Stimulated activated CD4-positive, alpha-beta T cell treated with anti-CD3 and anti-CD28 coated beads, Interleukin-1b, Interleukin-23, amount 100 ng/mL, for 4 hours (primary cell): ENCODE results near the gene CHAF1A.

ENCODE experiments used
- DNase-seq, 2 donors: peaks; one replicate each; pipeline ENCODE4 v3.0.0-alpha.2; 2020; ENCODE audit warnings: low read depth in 2 of 2

The CHAF1A gene

DNA sequence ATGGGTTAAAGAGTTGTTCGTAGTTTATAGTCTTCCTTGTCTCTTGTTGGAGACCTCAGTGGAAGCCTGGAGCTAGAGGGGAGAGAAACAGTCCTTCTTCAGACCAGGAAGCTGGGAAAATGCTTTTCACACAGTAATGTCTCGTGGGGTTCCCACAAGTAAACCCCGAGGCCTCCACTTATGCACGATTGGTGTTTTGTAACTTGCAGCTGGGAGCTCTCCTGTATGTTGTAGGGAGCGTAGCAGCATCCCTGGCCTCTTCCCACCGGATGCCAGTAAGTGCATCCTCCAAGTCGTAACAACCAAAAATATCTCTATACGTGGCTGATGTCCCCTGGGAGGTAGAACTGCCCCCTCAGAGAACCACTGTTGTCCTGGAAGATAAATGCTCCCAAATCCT lies 3.5 kb downstream of the CHAF1A start:
- DNase-seq = no peak

DNA sequence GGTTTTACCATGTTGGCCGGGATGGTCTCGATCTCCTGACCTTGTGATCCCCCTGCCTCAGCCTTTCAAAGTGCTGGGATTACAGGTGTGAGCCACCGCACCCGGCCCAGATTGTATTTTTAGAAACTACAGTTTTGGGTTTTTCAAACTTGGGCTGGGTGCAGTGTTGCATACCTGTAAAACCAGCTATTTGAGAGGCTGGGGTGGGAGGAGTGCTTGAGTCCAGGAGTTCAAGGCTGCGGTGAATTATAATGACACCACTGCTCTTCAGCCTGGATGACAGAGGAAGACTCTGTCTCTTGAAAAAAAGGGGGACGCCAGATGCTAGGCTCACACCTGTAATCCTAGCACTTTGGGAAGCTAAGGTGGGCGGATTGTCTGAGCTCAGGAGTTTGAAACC lies 4.2 kb downstream of the CHAF1A start:
- DNase-seq = no peak

DNA sequence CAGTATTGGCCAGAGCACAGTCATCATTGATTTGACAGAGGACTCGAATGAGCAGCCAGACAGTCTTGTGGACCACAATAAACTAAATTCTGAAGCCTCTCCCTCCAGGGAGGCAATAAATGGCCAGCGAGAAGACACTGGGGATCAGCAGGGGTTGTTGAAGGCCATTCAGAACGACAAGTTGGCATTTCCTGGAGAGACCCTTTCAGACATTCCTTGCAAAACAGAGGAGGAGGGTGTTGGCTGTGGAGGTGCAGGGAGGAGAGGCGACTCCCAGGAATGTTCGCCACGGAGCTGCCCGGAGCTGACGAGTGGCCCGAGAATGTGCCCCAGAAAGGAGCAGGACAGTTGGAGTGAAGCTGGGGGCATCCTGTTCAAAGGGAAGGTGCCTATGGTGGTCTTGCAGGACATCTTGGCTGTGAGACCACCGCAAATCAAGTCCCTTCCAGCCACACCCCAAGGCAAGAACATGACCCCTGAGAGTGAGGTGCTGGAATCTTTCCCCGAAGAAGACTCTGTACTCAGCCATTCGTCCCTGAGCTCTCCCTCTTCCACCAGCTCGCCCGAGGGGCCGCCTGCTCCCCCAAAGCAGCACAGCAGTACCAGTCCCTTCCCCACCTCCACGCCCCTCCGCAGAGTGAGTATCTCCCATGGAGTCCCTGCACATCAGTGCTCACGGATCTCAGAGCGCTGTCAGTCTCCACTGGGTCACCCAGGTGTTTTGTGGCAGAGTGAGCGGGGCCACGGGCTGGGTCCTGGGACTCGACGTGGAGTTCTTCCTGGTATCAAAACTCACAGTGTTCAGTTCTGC lies 6.9 kb downstream of the CHAF1A start:
- no peak for DNase-seq

DNA sequence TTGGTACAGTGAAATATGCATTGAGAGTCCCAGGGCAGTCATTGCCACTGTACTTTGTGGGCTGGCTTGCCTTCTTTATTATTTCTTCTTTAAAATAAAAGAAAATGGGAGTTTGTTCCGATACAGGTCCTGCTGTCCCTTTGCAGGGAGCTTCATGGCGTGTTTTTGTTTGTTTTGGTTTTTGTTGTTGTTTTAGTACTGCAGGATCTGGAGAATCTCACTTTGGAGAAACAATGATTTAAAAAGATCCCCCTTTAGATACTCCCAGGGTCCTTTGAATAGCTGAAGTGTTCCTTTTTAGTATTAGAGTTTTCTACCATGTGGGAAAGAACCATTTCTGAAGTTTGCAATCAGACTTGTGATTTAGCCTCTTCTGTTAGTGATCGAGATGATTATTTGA lies 11.1 kb downstream of the CHAF1A start:
- DNase-seq = no peak

DNA sequence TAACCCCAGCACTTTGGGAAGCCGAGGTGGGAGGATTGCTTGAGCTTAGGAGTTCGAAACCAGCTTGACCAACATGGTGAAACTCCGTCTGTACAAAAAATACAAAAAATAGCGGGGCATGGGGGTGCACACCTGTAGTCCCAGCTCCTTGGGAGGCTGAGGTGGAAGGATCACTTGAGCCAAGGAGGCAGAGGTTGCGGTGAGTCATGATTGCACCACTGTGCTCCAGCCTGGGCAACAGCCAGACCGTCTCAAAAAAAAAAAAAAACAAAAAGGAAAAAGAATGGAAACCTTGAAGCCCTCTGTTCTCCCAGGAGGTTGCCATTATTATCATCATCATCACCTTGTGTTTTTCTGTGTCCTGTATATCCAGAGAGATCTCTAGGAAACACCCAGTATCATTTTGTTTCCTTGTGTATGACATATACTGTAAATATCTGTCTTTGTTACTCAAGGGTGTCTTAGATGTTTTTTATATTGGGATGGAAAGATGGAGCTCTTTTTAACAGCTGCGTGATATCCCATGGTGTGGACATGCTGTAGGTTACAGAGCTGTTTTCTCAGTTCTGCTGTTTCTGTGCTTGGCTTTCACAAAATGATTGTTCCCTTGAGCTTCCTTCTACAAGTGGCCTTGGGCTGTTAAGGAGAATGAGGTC lies 11.8 kb downstream of the CHAF1A start:
- no peak for DNase-seq

DNA sequence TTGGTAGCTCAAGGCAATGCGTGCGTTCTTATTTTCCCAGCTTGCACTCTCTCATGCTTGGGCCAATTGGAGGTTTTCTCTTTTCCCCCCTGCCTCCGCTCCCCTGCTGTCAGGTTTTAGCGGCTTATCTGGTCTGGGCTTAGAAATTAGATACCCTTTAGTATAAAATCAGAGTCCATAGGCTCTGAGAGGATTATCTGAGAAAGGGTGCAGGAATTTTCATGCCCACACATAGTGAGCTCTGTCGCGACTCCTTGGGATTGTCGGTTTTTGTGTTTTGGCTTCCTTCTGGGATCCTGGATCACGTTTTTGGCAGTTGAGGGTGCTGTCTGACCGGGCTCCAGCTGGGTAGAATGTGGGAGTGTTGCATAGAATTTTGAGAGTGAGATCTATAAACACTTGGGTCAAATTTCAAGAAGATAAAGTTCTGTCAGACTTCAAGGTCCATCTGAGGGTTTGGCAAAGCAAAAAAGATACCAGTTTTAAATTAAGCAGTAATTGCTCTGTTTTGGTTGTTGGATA lies 12.4 kb downstream of the CHAF1A start:
- no peak for DNase-seq

DNA sequence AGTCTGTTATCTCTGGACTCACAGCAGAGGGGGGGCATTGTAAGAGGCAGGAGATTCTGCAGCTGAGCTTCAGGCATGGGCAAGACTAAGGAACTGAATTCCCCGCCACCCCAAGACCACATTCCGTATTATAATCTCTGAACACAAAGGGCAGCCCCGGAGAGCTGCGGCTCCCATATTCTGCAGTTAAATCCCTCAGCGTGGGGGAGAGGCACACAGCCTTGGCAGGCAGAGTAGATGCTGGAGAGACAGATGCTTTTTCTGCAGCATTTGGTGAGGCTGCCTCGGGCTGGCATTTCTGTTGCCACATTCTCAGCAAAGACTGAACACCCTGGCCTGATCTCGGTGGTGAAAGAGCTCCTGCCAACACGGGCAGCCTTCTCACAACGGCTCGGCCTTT lies 12.9 kb downstream of the CHAF1A start:
- no peak for DNase-seq

DNA sequence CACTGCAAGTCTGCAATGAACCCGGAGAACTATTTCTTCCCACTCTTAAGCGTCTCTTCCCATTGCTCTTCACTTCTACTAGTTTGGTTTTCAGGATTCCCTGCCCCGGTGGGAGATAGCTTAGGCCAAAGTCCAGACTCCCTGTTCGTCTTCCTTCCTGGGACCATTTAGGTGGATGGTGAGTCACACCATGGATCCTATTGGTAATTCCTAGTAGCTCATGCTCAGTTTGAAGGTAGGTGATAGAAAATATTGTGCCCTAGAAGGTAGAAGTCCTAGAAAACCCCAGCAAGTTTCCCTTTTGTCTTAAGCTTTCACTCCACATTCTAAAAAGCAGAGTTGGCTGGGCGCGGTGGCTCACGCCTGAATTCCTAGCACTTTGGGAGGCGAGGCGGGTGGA lies 13.8 kb downstream of the CHAF1A start:
- no peak for DNase-seq

DNA sequence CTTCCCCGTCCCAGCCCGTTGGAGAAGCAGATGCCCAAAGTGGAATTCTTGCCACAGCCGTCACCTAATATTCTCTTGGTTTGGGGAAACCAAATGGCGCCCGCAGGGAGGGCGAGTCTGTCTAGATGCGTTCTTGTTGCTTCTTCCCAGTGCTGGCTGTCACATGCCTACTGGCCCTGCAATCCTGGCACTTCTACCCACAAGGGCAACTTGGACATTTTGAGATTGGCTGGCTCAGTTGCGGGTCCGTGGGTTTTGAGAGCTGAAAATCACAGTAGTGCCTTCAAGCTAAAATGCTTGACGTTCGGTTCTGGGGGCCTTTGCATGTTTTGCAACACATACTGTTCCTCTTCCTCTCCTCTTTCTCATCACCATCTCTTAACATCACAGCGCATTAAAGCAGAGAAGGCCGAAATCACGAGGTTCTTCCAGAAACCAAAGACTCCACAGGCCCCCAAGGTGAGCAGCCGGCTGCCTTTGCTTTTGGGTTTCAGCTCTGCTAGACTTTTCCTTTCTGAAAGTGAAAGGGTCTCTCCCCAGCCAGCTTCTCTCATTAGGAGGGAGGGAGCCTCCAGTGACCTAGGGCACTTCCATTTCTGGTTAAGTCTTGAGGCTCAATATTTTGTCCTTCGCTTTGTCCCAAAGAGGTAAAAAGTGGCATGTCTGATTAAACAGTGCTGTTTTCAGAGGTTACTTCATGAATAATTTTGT lies 21.1 kb downstream of the CHAF1A start:
- no peak for DNase-seq

DNA sequence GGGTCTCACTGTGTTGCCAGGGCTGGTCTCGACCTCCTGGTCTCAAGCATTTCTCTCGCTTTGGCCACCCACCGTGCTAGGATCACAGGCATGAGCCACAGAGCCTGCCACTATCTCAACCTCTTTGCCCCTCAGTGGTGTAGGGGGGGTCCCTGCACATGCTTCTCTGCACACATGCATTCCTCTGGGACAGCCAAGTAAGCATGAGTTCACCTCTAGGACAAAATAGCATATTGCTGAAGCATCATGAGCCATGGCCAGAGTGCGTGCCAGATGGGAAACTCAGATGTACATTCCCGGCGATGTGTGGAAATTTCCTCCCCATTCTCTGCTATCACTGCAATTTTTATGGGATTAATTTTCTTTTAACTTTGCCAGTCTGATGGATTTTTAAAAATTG lies 23.1 kb downstream of the CHAF1A start:
- DNase-seq = no peak

DNA sequence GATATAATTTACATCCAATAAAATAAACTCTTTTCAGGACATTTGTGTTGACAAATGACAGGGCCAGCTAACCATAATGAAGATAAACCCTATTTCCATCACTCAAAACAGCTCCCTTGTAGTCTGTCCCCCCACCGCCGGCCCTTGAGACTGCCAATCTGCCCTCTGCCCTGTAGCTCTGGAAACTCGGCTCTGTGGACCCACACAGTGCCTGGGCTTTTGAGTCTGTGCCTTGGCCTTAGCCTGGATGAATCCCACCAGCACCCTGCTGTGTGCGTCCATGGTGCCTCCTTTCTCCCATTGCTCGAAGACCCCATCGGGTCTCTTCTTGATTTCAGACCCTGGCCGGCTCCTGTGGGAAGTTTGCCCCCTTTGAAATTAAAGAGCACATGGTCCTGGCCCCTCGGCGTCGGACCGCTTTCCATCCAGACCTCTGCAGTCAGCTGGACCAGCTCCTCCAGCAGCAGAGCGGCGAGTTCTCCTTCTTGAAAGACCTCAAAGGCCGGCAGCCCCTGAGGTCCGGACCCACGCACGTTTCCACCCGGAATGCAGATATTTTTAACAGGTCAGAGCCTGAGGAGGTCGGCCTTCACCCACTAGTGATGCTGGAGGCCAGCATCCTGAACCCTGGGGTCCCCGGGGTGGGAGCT lies 26.0 kb downstream of the CHAF1A start:
- DNase-seq = no peak

DNA sequence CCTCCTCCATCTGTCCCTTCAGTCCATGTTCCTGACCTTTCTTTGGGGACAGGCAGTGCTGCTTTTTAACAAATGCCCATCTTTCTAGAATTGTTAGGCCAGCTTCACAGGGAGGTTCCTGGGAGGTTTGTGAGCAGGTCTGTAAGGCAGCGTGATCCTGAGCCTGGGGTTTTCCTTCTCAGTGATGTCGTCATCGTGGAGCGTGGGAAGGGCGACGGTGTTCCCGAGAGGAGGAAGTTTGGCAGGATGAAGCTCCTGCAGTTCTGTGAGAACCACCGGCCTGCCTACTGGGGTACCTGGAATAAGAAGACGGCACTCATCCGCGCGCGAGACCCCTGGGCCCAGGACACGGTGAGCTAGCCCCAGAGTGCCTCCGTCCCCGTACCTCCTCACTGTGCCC lies 26.8 kb downstream of the CHAF1A start:
- DNase-seq = no peak

DNA sequence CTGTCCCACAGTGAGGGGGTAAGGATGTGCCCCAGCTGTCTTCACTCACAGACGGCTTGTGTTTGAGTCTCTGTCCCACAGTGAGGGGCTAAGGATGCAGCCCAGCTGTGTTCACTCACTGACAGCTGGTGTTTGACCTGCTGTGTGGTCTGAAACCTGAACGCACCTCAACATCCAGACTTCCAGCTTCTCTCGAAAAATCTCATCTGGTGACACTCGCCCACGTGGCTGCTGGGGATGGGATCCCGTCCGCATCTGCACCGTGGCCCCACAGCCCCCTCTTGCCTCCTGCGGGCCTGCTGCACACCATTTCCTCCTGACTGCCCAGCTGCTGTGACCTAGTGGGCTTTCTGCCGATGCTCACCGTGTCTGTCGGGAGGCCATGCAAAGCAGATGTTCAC lies 27.3 kb downstream of the CHAF1A start:
- DNase-seq = no peak

DNA sequence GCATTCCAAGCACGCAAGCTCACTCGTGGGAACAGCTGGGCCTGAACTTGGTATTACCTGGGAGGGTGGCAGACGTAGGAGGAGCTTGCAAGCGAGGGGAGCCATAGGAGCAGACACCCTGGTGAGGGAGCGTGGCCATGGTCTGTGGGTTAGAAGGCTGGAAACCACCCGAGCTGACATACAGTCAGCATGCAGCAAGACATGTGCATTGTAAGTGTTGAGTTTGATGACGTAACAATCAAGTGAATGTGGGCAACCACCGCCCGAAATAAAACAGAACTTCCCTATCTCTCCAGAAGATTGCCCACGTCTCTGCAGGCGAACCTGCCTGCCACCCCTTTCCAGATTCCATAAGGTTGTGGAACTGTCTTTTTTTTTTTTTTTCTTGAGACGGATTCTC lies 28.3 kb downstream of the CHAF1A start:
- no peak for DNase-seq

DNA sequence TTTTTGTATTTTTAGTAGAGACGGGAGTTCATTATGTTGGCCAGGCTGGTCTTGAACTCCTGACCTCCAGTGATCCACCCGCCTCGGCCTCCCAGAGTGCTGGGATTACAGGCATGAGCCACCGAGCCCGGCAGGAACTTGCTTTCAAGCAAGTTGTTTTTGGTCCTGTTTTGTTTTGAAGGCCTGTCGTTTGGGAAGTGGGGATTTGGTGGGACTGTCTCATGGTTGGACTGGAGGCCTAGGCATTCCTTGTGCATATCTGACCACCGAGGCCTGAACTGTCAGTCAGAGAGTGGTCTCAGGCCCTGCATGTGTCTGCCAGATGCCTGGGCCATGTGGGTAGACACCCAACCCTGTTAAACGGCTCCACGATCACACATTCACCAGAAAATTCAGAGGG lies 28.9 kb downstream of the CHAF1A start:
- DNase-seq = no peak

DNA sequence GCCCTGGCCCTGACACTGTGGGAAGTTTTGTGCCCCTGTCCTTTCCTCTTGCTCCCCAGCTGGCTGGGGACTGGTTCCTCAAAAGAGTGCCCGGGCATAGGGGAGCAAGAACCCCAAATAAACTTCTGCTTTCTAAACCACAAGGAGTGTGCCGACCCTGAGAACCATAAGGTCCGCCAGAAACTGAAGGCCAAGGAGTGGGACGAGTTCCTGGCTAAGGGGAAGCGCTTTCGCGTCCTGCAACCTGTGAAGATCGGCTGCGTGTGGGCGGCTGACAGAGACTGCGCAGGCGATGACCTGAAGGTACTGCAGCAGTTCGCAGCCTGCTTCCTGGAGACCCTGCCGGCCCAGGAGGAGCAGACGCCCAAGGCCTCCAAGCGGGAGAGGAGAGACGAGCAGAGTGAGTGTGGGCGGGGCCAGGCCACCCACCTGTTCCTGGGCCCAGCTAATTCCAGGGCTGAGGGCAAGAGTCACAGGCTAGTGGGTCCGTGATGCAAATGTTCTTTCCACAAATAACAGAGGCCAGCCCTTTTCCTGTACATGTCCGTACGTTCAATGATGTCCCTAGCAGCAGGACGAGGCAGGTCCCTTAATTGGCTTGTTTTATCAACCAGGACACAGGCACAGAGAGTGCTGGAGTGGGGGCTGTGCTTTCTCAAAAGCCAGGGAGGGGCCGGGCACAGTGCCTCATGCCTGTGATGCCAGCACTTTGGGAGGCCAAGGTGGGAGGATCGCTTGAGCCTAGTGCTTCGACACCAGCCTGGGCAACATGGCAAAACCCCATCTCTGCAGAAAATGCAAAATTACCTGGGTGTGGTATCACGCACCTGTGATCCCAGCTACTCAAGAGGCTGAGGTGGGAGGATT lies 29.6 kb downstream of the CHAF1A start:
- no peak for DNase-seq

DNA sequence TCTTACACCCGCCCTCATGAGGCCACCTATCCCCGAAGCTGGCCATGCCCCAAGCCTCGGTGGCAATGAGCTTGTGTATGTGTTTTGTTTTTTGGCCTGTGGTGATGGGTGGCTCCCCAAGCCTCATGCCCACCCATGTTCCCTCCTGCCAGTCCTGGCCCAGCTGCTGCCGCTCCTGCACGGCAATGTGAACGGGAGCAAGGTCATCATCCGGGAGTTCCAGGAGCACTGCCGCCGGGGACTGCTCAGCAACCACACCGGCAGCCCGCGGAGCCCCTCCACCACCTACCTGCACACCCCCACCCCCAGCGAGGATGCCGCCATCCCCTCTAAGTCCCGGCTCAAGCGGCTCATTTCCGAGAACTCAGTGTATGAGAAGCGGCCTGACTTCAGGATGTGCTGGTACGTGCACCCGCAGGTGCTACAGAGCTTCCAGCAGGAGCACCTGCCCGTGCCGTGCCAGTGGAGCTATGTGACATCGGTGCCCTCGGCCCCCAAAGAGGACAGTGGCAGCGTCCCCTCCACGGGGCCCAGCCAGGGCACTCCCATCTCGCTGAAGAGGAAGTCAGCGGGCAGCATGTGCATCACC lies 30.6 kb downstream of the CHAF1A start:
- no peak for DNase-seq

DNA sequence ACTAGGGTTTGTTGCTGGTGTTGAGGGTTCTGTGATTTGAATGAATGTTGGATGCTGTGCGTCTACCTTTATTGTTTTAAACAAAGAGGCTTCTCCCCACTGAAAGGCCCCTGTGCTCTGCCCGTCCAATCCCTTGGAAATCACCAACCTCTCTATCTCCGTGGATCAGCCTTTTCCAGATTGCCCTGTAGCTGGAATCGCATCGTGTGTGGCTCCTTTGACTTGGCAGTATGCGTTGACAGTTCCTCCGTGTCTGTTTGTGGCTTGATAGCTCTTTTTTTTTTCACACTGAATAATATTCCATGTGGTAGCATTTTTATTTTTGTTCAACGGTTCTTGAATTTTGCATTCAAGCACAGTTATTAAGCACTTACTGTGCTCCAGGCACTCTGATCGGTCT lies 32.0 kb downstream of the CHAF1A start:
- DNase-seq = no peak

DNA sequence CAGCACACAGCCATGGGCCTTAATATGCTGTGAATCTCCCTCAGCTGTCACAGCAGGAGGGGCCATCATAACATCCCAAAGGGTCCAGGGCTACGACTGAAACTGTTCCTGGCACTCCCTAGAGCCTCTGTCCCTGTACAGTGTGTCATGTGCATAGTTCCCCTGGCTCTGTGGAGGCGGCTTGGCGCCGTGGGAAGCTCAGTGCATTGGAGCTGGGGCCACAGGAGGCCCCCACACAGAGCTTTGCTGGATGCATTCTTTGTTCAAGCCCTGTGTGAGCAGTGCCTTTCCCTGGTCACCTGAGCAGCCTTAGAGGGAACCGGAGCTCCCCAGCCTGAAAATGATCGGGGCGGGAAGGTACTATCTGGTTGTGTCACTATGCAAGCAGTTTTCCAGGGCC lies 33.8 kb downstream of the CHAF1A start:
- DNase-seq = no peak

DNA sequence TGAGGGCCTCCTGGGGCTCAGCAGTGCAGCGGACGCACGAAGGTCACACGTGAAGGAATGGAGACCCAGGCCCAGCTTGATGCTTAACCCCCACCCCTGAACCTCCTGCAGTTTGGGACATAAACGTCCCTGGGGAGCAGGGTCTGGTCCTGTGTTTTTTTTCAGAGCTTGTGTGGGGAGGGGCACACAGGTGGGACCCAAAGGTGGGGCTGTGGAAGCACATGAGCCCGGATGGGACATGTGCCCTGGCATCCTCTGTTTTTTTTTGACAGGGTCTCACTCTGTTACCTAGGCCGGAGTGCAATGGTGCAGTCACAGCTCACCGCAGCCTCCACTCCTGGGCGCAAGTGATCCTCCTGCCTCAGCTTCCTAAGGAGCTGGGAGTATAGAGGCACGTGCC lies 34.7 kb downstream of the CHAF1A start:
- DNase-seq = no peak

DNA sequence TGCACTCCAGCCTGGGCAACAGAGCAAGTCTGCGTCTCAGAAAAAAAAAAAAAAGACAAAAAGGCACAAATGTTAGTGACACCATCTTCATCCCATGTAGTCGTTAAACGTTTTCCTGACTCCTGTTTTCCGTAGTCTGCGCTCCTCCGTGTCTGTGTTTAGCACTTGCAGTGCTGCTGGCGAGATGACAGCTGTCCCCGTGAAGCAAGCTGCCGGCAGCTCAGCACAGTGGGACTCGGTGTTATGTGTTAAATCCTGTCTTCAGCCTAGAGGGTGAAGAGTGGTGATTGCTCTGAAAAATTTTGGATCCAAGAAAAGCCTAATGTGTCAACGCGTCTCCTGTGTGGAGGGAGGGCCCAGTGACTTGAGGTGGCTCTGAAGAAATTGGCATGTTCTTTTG lies 36.8 kb downstream of the CHAF1A start:
- no peak for DNase-seq
